H9 (cell line): ENCODE data around the gene ITPR1. TPM values are rescaled to one million over a fixed set of nuclear protein-coding genes. Genes with fewer than 3 reads are reported as not detected.

ENCODE experiments used
- DNase-seq: peaks from one replicate; pipeline ENCODE4 v3.0.0-alpha.2; 2017
- H2AFZ ChIP-seq: one replicate; pipeline ENCODE4 v1.6.1; 2013; ENCODE audit warnings: mild to moderate bottlenecking, low read length, control low read depth, moderate library complexity
- H2AK5ac ChIP-seq: 2 replicates; pipeline ENCODE4 v1.6.1; 2013; ENCODE audit warnings: low read length, control low read depth, mixed read lengths; ENCODE audit not compliant: insufficient read length
- H2BK120ac ChIP-seq: one replicate; pipeline ENCODE4 v1.6.1; 2013; ENCODE audit warnings: low read depth, mild to moderate bottlenecking, low read length, control low read depth, inconsistent platforms; ENCODE audit not compliant: poor library complexity, severe bottlenecking
- H2BK12ac ChIP-seq: 2 replicates; pipeline ENCODE4 v1.6.1; 2013; ENCODE audit warnings: low read length, control low read depth, mixed read lengths, low read depth; ENCODE audit not compliant: insufficient read length
- H2BK15ac ChIP-seq: 2 replicates; pipeline ENCODE4 v1.6.1; 2013; ENCODE audit warnings: low read depth, low read length, control low read depth
- H2BK20ac ChIP-seq: one replicate; pipeline ENCODE4 v1.6.1; 2013; ENCODE audit warnings: low read depth, mild to moderate bottlenecking, low read length, control low read depth, inconsistent platforms; ENCODE audit not compliant: poor library complexity, severe bottlenecking
- H2BK5ac ChIP-seq: 2 replicates; pipeline ENCODE4 v1.6.1; 2013; ENCODE audit warnings: low read length, control low read depth, mixed read lengths; ENCODE audit not compliant: insufficient read length
- H3K14ac ChIP-seq: 2 replicates; pipeline ENCODE4 v1.6.1; 2013; ENCODE audit warnings: low read length, control low read depth; ENCODE audit not compliant: insufficient read depth
- H3K18ac ChIP-seq: 2 replicates; pipeline ENCODE4 v1.6.1; 2013; ENCODE audit warnings: low read depth, mild to moderate bottlenecking, mixed read lengths, low read length, control low read depth; ENCODE audit not compliant: insufficient read length
- H3K23ac ChIP-seq: 2 replicates; pipeline ENCODE4 v1.6.1; 2013; ENCODE audit warnings: low read length, control low read depth, mixed read lengths, low read depth; ENCODE audit not compliant: insufficient read length
- H3K23me2 ChIP-seq: 2 replicates; pipeline ENCODE4 v1.6.1; 2013; ENCODE audit warnings: low read depth, mild to moderate bottlenecking, mixed read lengths, low read length, control low read depth; ENCODE audit not compliant: insufficient read length, poor library complexity, severe bottlenecking
- H3K27ac ChIP-seq: 2 replicates; pipeline ENCODE4 v1.5.1; 2013; ENCODE audit warnings: low read length, control low read depth, mixed read lengths, low read depth; ENCODE audit not compliant: insufficient read length
- H3K27me3 ChIP-seq: 2 replicates; pipeline ENCODE4 v1.6.1; 2013; ENCODE audit warnings: low read length, control low read depth, inconsistent platforms; ENCODE audit not compliant: insufficient read depth
- H3K4ac ChIP-seq: 2 replicates; pipeline ENCODE4 v1.6.1; 2013; ENCODE audit warnings: low read depth, mild to moderate bottlenecking, control low read depth, inconsistent platforms, low read length, moderate library complexity
- H3K4me1 ChIP-seq: 2 replicates; pipeline ENCODE4 v1.6.1; 2013; ENCODE audit warnings: low read length, control low read depth, inconsistent platforms; ENCODE audit not compliant: insufficient read depth
- H3K4me2 ChIP-seq: 2 replicates; pipeline ENCODE4 v1.6.1; 2013; ENCODE audit warnings: low read length, control low read depth, mixed read lengths; ENCODE audit not compliant: insufficient read length, insufficient read depth
- H3K56ac ChIP-seq: 2 replicates; pipeline ENCODE4 v1.6.1; 2013; ENCODE audit warnings: low read depth, mild to moderate bottlenecking, mixed read lengths, low read length, control low read depth; ENCODE audit not compliant: insufficient read length
- H3K79me1 ChIP-seq: 2 replicates; pipeline ENCODE4 v1.6.1; 2013; ENCODE audit warnings: low read depth, mild to moderate bottlenecking, moderate library complexity, low read length, control low read depth, inconsistent platforms; ENCODE audit not compliant: insufficient read depth, poor library complexity, severe bottlenecking
- H3K79me2 ChIP-seq: 2 replicates; pipeline ENCODE4 v1.6.1; 2013; ENCODE audit warnings: low read length, control low read depth, inconsistent platforms; ENCODE audit not compliant: insufficient read depth
- H3K9ac ChIP-seq: 2 replicates; pipeline ENCODE4 v1.6.1; 2013; ENCODE audit warnings: low read length, control low read depth, mixed read lengths; ENCODE audit not compliant: insufficient read length; ENCODE audit errors: extremely low read depth
- H3K9me3 ChIP-seq: one replicate; pipeline ENCODE4 v1.6.1; 2013; ENCODE audit warnings: low read depth, low read length, inconsistent platforms; ENCODE audit not compliant: control insufficient read depth
- H3T11ph ChIP-seq: one replicate; pipeline ENCODE4 v1.6.1; 2013; ENCODE audit warnings: mild to moderate bottlenecking, low read length, control low read depth, inconsistent platforms
- H4K20me1 ChIP-seq: one replicate; pipeline ENCODE4 v1.6.1; 2013; ENCODE audit not compliant: control insufficient read depth, insufficient read length, insufficient read depth
- H4K5ac ChIP-seq: 2 replicates; pipeline ENCODE4 v1.6.1; 2013; ENCODE audit warnings: low read depth, mild to moderate bottlenecking, mixed read lengths, low read length, control low read depth; ENCODE audit not compliant: insufficient read length
- H4K8ac ChIP-seq: replicated peaks from 2 replicates; pipeline ENCODE4 v1.6.1; 2013; ENCODE audit warnings: low read length, control low read depth, mixed read lengths, low read depth; ENCODE audit not compliant: insufficient read length
- H4K91ac ChIP-seq: 2 replicates; pipeline ENCODE4 v1.6.1; 2013; ENCODE audit warnings: low read depth, mild to moderate bottlenecking, moderate library complexity, mixed read lengths, low read length, control low read depth; ENCODE audit not compliant: insufficient read length
- H3K27ac Mint-ChIP-seq, 3 experiments: 2 replicates in 2 of 3; 3 replicates in 1 of 3; pipeline ENCODE4 v1.8.0; 2020 to 2021; ENCODE audit warnings: mixed read lengths in 3 of 3, mild to moderate bottlenecking in 1 of 3, moderate library complexity in 1 of 3
- H3K27me3 Mint-ChIP-seq: 2 replicates; pipeline ENCODE4 v1.8.0; 2021; ENCODE audit warnings: low read depth, mild to moderate bottlenecking, moderate library complexity, mixed read lengths
- H3K36me3 Mint-ChIP-seq, 3 experiments: 2 replicates in 2 of 3; 3 replicates in 1 of 3; pipeline ENCODE4 v1.8.0; 2020 to 2021; ENCODE audit warnings: low read depth in 3 of 3, mixed read lengths in 3 of 3; ENCODE audit not compliant: insufficient read depth in 1 of 3
- H3K4me1 Mint-ChIP-seq, 2 experiments: 2 replicates each; pipeline ENCODE4 v1.8.0; 2020; ENCODE audit warnings: mixed read lengths in 2 of 2
- H3K4me3 Mint-ChIP-seq, 2 experiments: 2 replicates in 1 of 2; 3 replicates in 1 of 2; pipeline ENCODE4 v1.8.0; 2020 to 2021; ENCODE audit warnings: mild to moderate bottlenecking in 2 of 2, mixed read lengths in 2 of 2, moderate library complexity in 1 of 2
- H3K9me3 Mint-ChIP-seq, 2 experiments: 2 replicates in 1 of 2; 3 replicates in 1 of 2; pipeline ENCODE4 v1.8.0; 2020; ENCODE audit warnings: mild to moderate bottlenecking in 2 of 2, mixed read lengths in 2 of 2, moderate library complexity in 1 of 2
- WGBS: extraction: QIAGEN DNeasy Blood & Tissue Kit; methylation state at CpG from one replicate; pipeline ENCODE4 v1.1.7; 2013; ENCODE audit warnings: missing lambda C conversion rate, low lambda C conversion rate, mixed read lengths; ENCODE audit not compliant: insufficient read length; ENCODE audit errors: extremely low coverage; 5-methylcytosine and 5-hydroxymethylcytosine counted together
- total RNA-seq: library from RNA; stranded (reverse); gene quantifications from 2 replicates; pipeline ENCODE4 v1.2.1, GENCODE V29; 2021
- TF ChIP-seq, protein P1 (sequence below): fragments of 200-600 bp; sonication (generic); conservative IDR thresholded peaks from 3 replicates; pipeline ENCODE4 v1.8.0; 2021; ENCODE audit warnings: antibody characterized with exemption, mild to moderate bottlenecking

Gene ITPR1
- total RNA-seq, 1 experiment from 2014 or later = 4.2 TPM

DNA sequence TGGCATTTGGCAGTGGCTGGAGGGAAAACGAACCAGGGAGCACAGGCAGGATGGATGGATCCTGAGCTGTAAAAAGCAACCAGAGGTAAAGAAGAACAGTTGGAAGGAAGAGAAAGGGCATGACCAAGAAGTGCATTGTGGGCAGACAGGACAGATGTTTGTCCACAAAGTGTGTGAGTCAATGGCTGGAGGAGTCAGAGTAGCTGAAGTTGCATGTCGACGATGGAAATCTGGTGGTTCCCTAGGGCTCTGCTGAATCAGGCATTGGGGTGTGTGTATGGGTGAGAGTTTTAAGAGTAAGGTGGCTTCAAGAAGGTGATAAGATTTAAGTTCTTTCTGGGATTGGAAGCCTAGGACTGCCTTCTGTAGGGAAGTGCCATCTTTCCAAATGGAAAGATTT, 272.1 kb downstream of the ITPR1 start:
- no CpG with 5 or more reads among the region's 3 CpGs for WGBS

More for the DNA sequence above, 272.1 kb downstream of the ITPR1 start:
- no peak overlapping the region for H2AFZ ChIP-seq
- H3K27ac ChIP-seq = no peak overlapping the region
- H2BK15ac ChIP-seq = no peak overlapping the region
- peaks cover 11 to 19% of the 10 kb centered on the region in 2 experiments for H3K9me3 Mint-ChIP-seq
- H2BK12ac ChIP-seq = no peak overlapping the region
- H3K4me3 Mint-ChIP-seq = no peak overlapping the region
- no peak overlapping the region for H3K4me2 ChIP-seq
- H3K14ac ChIP-seq = no peak overlapping the region; the same call in 1 of the 2 replicates
- H3K9ac ChIP-seq = no peak overlapping the region
- no peak for DNase-seq
- no peaks in the 10 kb centered on the region for H3K79me2 ChIP-seq
- no peak overlapping the region for H3K18ac ChIP-seq
- H3K4me1 ChIP-seq = no peaks in the 10 kb centered on the region
- H3T11ph ChIP-seq = no peak overlapping the region
- no peaks in the 10 kb centered on the region for H3K23me2 ChIP-seq
- H3K4me1 Mint-ChIP-seq = no peaks in the 10 kb centered on the region
- H2BK20ac ChIP-seq = no peak overlapping the region
- H2BK120ac ChIP-seq = no peak overlapping the region
- H4K8ac ChIP-seq = no peak overlapping the region
- peaks cover 0 to 7% (median 3%) of the 10 kb centered on the region in 3 experiments; a peak in 3 of 7 replicates for H3K36me3 Mint-ChIP-seq
- no peaks in the 10 kb centered on the region for H3K79me1 ChIP-seq
- H3K9me3 ChIP-seq = no peaks in the 10 kb centered on the region
- no peak overlapping the region for H4K5ac ChIP-seq
- no peaks in the 10 kb centered on the region for H3K27me3 ChIP-seq
- no peaks in the 10 kb centered on the region; the same call in 1 of the 2 replicates for H3K27me3 Mint-ChIP-seq
- no peak overlapping the region for H2BK5ac ChIP-seq
- no peak overlapping the region for H3K56ac ChIP-seq
- H3K27ac Mint-ChIP-seq = no peak overlapping the region
- no peak overlapping the region for H4K91ac ChIP-seq
- no peak overlapping the region for H3K23ac ChIP-seq
- no peak overlapping the region for H3K4ac ChIP-seq
- H4K20me1 ChIP-seq = no peaks in the 10 kb centered on the region
- TF ChIP-seq, protein P1, sequence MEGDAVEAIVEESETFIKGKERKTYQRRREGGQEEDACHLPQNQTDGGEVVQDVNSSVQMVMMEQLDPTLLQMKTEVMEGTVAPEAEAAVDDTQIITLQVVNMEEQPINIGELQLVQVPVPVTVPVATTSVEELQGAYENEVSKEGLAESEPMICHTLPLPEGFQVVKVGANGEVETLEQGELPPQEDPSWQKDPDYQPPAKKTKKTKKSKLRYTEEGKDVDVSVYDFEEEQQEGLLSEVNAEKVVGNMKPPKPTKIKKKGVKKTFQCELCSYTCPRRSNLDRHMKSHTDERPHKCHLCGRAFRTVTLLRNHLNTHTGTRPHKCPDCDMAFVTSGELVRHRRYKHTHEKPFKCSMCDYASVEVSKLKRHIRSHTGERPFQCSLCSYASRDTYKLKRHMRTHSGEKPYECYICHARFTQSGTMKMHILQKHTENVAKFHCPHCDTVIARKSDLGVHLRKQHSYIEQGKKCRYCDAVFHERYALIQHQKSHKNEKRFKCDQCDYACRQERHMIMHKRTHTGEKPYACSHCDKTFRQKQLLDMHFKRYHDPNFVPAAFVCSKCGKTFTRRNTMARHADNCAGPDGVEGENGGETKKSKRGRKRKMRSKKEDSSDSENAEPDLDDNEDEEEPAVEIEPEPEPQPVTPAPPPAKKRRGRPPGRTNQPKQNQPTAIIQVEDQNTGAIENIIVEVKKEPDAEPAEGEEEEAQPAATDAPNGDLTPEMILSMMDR = no peak
- no peak overlapping the region for H2AK5ac ChIP-seq
